Measurements from ENCODE around the gene CNN1. TPM values are rescaled to one million over a fixed set of nuclear protein-coding genes. Genes with fewer than 3 reads are reported as not detected.
"Not testable (repeated sequence)": the region's sequence is repeated elsewhere in the genome, so short reads cannot be mapped to it uniquely, and the experiment has no call there.

The CNN1 gene
- total RNA-seq, 1 donor, result 9.8 TPM

DNA sequence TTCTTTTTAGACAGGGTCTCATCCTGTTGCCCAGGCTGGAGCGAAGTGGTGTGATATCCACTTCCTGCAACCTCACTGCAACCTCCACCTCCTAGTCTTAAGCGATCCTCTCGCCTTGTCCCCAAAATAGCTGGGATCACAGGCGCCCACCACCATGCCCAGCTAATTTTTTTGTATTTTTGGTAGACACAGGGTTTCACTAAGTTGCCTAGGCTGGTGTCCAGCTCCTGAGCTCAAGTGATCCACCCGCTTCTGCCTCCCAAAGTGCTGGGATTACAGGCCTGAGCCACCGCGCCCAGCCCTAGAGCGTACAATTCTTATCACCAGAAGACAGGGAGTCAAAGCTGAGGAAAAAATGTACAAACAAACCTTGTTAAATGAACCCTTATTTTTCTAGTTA, 24.9 kb downstream of the CNN1 start:
- Histone ChIP-seq H3K4me1 (ENCODE audit: insufficient read depth, low read length) (peaks cover 12% of the 10 kb centered on the region), H3K27ac (ENCODE audit: low read depth, low read length) (no peak overlapping the region), H4K20me1 (ENCODE audit: insufficient read depth, low read length) (peaks cover 5% of the 10 kb centered on the region), H3K4me3 (ENCODE audit: insufficient read depth, low read length) (no peak overlapping the region), H3K79me2 (ENCODE audit: insufficient read depth, low read length) (peaks cover 6% of the 10 kb centered on the region), H3K36me3 (ENCODE audit: insufficient read depth, low read length) (no peaks in the 10 kb centered on the region), H3K9me3 (ENCODE audit: low read depth, low read length) (no peaks in the 10 kb centered on the region), H2AFZ (ENCODE audit: low read length) (no peak overlapping the region), H3K4me2 (ENCODE audit: insufficient read depth, low read length) (no peak overlapping the region), H3K27me3 (ENCODE audit: insufficient read depth, low read length) (no peaks in the 10 kb centered on the region)
- DNase-seq (ENCODE audit: insufficient read length, low spot score, missing footprints), result no peak
- TF ChIP-seq, protein P1, sequence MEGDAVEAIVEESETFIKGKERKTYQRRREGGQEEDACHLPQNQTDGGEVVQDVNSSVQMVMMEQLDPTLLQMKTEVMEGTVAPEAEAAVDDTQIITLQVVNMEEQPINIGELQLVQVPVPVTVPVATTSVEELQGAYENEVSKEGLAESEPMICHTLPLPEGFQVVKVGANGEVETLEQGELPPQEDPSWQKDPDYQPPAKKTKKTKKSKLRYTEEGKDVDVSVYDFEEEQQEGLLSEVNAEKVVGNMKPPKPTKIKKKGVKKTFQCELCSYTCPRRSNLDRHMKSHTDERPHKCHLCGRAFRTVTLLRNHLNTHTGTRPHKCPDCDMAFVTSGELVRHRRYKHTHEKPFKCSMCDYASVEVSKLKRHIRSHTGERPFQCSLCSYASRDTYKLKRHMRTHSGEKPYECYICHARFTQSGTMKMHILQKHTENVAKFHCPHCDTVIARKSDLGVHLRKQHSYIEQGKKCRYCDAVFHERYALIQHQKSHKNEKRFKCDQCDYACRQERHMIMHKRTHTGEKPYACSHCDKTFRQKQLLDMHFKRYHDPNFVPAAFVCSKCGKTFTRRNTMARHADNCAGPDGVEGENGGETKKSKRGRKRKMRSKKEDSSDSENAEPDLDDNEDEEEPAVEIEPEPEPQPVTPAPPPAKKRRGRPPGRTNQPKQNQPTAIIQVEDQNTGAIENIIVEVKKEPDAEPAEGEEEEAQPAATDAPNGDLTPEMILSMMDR (IDR thresholded peaks at IDR 0.05; ENCODE audit: extremely low read depth, low read depth, low read length), result no peak

DNA sequence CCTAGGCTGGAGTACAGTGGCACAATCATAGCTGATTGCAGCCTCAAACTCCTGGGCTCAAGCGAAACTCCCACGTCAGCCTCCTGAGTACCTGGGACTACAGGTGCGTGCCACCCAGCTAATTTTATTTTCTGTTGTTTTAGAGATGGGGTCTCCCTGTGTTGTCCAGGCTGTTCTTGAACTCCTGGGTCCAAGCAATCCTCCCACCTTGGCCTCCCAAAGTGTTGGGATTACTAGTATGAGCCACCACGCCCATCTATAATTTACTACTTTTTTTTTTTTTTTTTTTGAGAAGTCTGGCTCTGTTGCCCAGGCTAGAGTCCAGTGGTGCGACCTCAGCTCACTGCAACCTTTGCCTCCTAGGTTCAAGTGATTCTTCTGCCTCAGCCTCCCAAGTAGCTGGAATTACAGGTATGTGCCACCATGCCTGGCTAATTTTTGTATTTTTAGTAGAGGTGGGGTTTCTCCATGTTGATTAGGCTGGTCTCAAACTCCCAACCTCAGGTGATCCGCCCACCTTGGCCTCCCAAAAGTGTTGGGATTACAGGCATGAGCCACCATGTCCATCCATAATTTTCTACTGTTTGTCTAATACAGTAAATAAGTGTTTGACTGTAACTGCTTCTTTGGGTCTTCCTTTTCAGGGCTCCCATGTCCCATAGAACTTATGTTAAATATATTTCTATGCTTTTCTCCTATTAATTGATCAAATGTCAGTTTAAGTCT, 25.6 kb downstream of the CNN1 start:
- not testable (repeated sequence) for DNase-seq (ENCODE audit: insufficient read length, low spot score, missing footprints); H3K4me2 ChIP-seq (ENCODE audit: insufficient read depth, low read length); H3K79me2 ChIP-seq (ENCODE audit: insufficient read depth, low read length); H3K4me3 ChIP-seq (ENCODE audit: insufficient read depth, low read length); H3K27me3 ChIP-seq (ENCODE audit: insufficient read depth, low read length); H3K27ac ChIP-seq (ENCODE audit: low read depth, low read length); H3K36me3 ChIP-seq (ENCODE audit: insufficient read depth, low read length); H2AFZ ChIP-seq (ENCODE audit: low read length); H4K20me1 ChIP-seq (ENCODE audit: insufficient read depth, low read length); H3K9me3 ChIP-seq (ENCODE audit: low read depth, low read length)
- H3K4me1 ChIP-seq (ENCODE audit: insufficient read depth, low read length), result peaks cover 11% of the 10 kb centered on the region

DNA sequence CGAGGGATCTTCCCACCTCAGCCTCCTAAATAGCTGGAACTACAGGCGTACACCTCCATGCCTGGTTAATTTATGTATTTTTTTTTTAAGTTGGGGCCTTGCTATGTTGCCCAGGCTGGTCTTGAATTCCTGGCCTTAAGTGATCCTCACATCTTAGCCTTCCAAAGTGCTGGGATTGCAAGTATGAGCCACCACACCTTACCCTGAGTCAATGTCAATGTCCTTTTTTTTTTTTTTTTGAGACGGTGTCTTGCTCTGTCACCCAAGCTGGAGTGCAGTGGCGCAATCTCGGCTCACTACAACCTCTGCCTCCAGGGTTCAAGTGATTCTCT, 27.0 kb downstream of the CNN1 start:
- H3K79me2 ChIP-seq (ENCODE audit: insufficient read depth, low read length); H3K4me1 ChIP-seq (ENCODE audit: insufficient read depth, low read length); H3K27ac ChIP-seq (ENCODE audit: low read depth, low read length); H3K9me3 ChIP-seq (ENCODE audit: low read depth, low read length); DNase-seq (ENCODE audit: insufficient read length, low spot score, missing footprints); H4K20me1 ChIP-seq (ENCODE audit: insufficient read depth, low read length); H2AFZ ChIP-seq (ENCODE audit: low read length); H3K4me3 ChIP-seq (ENCODE audit: insufficient read depth, low read length); H3K4me2 ChIP-seq (ENCODE audit: insufficient read depth, low read length); H3K36me3 ChIP-seq (ENCODE audit: insufficient read depth, low read length); H3K27me3 ChIP-seq (ENCODE audit: insufficient read depth, low read length): not testable (repeated sequence)

DNA sequence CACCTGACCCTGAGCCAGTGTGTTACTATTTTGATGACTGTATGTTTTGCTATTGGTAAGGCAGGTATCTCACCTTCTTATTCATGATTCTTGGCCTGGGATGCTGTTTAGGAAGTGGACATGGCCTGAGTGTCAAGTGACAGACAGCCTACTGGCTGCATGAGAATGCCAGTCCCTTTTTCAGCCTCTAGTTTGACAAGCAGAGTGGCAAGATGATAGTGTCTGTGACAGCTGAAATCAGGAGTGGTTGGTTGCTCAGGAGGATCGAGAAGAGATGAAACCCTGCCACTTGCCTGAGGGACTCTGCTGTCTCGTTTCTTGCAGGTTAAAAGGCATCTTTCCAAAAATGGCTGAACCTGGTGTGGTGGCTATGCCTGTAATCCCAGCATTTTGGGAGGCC, 27.5 kb downstream of the CNN1 start:
- H3K4me2 ChIP-seq (ENCODE audit: insufficient read depth, low read length), result no peak overlapping the region
- no peaks in the 10 kb centered on the region for H4K20me1 ChIP-seq (ENCODE audit: insufficient read depth, low read length)
- DNase-seq (ENCODE audit: insufficient read length, low spot score, missing footprints), result peak; percentile 14
- no peaks in the 10 kb centered on the region for H3K27me3 ChIP-seq (ENCODE audit: insufficient read depth, low read length)
- H3K9me3 ChIP-seq (ENCODE audit: low read depth, low read length), result no peaks in the 10 kb centered on the region
- no peak overlapping the region for H3K27ac ChIP-seq (ENCODE audit: low read depth, low read length)
- TF ChIP-seq, protein P1 (IDR thresholded peaks at IDR 0.05; ENCODE audit: extremely low read depth, low read depth, low read length), result no peak
- no peaks in the 10 kb centered on the region for H3K36me3 ChIP-seq (ENCODE audit: insufficient read depth, low read length)
- no peaks in the 10 kb centered on the region for H3K79me2 ChIP-seq (ENCODE audit: insufficient read depth, low read length)
- no peak overlapping the region for H3K4me3 ChIP-seq (ENCODE audit: insufficient read depth, low read length)
- no peaks in the 10 kb centered on the region for H3K4me1 ChIP-seq (ENCODE audit: insufficient read depth, low read length)
- H2AFZ ChIP-seq (ENCODE audit: low read length), result no peak overlapping the region

DNA sequence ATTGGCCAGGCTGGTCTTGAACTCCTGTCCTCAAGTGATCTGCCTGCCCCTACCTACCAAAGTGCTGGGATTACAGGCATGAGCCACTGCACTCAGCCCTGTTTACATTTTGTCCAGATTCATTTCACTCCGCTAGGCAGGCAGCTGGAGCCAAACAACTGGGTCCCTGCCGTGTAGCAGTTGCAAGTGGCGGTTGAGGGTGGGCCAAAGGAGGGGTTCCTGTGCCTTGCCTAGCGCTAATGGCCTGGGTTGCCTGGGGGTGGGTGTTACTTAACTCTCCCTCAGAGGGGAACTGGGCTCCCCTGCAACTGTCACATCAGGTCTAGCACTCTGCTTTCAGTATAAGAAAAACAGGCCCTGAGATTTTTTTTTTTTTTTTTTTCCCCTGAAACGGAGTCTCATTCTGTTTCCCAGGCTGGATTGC, 31.4 kb downstream of the CNN1 start:
- no peaks in the 10 kb centered on the region for H3K36me3 ChIP-seq (ENCODE audit: insufficient read depth, low read length)
- H3K4me2 ChIP-seq (ENCODE audit: insufficient read depth, low read length), result no peak overlapping the region
- no peaks in the 10 kb centered on the region for H3K4me1 ChIP-seq (ENCODE audit: insufficient read depth, low read length)
- H3K27ac ChIP-seq (ENCODE audit: low read depth, low read length), result no peak overlapping the region
- H3K4me3 ChIP-seq (ENCODE audit: insufficient read depth, low read length), result no peak overlapping the region
- no peaks in the 10 kb centered on the region for H3K79me2 ChIP-seq (ENCODE audit: insufficient read depth, low read length)
- no peaks in the 10 kb centered on the region for H3K27me3 ChIP-seq (ENCODE audit: insufficient read depth, low read length)
- DNase-seq (ENCODE audit: insufficient read length, low spot score, missing footprints), result peak; percentile 13
- H2AFZ ChIP-seq (ENCODE audit: low read length), result no peak overlapping the region
- no peaks in the 10 kb centered on the region for H3K9me3 ChIP-seq (ENCODE audit: low read depth, low read length)
- TF ChIP-seq, protein P1 (IDR thresholded peaks at IDR 0.05; ENCODE audit: extremely low read depth, low read depth, low read length), result no peak
- H4K20me1 ChIP-seq (ENCODE audit: insufficient read depth, low read length), result no peaks in the 10 kb centered on the region

DNA sequence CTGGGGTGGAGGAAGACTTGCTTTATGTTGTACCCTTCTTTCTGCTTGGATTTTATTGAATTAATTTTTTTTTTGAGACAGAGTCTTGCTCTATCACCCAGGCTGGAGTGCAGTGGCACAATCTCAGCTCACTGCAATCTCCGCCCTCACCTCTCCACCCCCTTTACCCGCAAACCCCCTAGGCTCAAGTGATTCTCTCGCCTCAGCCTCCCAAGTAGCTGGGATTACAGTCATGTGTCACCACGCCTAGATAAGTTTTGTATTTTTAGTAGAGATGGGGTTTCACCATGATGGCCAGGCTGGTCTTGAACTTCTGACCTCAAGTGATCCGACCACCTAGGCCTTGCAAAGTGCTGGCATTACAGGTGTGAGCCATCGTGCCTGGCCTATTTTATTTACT, 34.7 kb downstream of the CNN1 start:
- H3K27ac ChIP-seq (ENCODE audit: low read depth, low read length); H3K36me3 ChIP-seq (ENCODE audit: insufficient read depth, low read length); H3K4me2 ChIP-seq (ENCODE audit: insufficient read depth, low read length); H3K27me3 ChIP-seq (ENCODE audit: insufficient read depth, low read length); H3K9me3 ChIP-seq (ENCODE audit: low read depth, low read length); H3K4me3 ChIP-seq (ENCODE audit: insufficient read depth, low read length); H3K4me1 ChIP-seq (ENCODE audit: insufficient read depth, low read length); H4K20me1 ChIP-seq (ENCODE audit: insufficient read depth, low read length); H3K79me2 ChIP-seq (ENCODE audit: insufficient read depth, low read length); H2AFZ ChIP-seq (ENCODE audit: low read length): not testable (repeated sequence)
- peak; percentile 9 for DNase-seq (ENCODE audit: insufficient read length, low spot score, missing footprints)

DNA sequence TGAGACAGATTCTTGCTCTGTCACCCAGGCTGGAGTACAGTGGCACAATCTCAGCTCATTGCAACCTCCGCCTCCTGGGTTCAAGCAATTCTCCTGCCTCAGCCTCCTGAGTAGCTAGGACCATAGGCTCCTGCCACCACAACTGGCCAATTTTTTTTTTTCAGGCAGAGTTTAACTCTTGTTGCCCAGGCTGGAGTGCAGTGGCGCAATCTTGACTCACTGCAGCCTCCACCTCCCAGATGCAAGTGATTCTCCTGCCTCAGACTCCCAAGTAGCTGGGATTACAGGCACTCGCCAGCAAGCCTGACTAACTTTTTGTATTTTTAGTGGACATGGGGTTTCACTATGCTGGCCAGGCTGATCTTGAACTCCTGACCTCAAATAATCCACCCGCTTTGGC, 35.1 kb downstream of the CNN1 start:
- not testable (repeated sequence) for H3K27ac ChIP-seq (ENCODE audit: low read depth, low read length); DNase-seq (ENCODE audit: insufficient read length, low spot score, missing footprints); H3K27me3 ChIP-seq (ENCODE audit: insufficient read depth, low read length); H3K9me3 ChIP-seq (ENCODE audit: low read depth, low read length); H3K4me2 ChIP-seq (ENCODE audit: insufficient read depth, low read length); H3K79me2 ChIP-seq (ENCODE audit: insufficient read depth, low read length); H4K20me1 ChIP-seq (ENCODE audit: insufficient read depth, low read length); H2AFZ ChIP-seq (ENCODE audit: low read length); H3K36me3 ChIP-seq (ENCODE audit: insufficient read depth, low read length); H3K4me3 ChIP-seq (ENCODE audit: insufficient read depth, low read length); H3K4me1 ChIP-seq (ENCODE audit: insufficient read depth, low read length)
